HG03571 (cell line): ENCODE measurements around the gene SLC30A3.

Experiments
- ATAC-seq: cut with Tn5 transposase; IDR thresholded peaks from one replicate; pipeline ENCODE4 v1.9.1; 2021; ENCODE audit not compliant: unreplicated experiment

Gene SLC30A3

DNA sequence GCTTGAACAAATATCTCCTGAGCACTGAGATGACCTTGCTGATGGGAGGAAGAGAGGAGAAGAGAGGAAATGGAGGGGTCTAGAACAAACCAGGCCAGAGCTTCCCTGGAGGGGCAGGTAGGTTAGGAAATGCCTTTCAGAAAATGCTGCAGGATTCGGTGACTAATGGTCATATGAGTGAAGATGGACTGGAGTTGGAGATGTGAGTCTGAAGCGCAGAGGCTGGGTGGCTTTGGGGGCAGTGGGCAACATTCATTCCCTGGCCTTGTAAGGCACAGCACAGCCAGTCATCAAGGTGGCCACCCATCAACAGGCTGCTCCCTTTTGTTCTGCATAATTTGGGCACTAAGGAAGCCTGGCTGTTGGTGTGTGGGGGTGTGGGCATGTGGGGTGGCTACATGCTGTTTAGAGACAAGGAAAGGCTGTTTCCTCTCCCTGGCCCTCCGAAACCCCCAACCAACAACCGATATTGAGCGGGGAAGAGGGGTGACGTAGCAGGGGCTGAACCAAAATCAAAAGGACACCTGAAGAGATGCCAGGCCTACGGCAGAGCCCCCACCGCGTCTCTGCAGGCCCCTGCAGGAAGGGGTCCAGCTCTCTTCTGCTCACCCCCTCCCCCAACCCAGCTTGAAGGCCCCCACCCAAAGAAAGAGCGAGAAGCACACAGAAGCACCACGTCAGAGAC, 1.5 kb downstream of the SLC30A3 start:
- ATAC-seq, result no peak

- ATAC-seq, result no peak
Measured at GRCh38 chr2:27258051-27258450, 4.8 kb downstream of the SLC30A3 start.

DNA sequence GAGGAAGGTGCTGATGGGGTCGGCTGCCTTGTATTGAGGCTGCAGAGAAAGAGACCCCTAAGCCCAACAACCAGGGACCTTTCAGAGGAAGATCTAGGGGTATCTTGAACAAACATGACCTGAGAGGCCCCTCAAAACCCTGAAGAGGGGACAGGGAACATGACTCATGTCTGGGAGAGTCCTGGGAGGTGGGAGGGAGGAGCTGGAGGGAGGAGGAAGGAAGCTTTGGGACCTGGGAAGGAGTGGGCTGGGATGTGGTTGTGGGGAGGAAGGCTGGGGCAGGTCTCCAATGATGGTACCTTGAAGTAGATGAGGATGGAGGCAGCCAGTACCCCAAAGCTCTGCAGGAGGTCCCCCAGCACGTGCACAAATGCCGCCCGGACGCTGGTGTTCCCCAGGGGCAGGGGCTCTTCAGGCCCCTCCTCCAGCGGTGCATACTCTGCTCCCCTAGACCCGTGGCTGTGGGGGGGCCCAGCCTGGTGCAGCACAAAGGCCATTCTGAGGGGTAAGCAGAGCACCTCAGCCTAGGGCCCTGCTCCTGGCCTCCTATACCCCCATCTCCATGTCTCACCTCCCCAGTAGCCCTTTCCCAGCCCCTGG, 5.9 kb downstream of the SLC30A3 start:
- ATAC-seq, result no peak

DNA sequence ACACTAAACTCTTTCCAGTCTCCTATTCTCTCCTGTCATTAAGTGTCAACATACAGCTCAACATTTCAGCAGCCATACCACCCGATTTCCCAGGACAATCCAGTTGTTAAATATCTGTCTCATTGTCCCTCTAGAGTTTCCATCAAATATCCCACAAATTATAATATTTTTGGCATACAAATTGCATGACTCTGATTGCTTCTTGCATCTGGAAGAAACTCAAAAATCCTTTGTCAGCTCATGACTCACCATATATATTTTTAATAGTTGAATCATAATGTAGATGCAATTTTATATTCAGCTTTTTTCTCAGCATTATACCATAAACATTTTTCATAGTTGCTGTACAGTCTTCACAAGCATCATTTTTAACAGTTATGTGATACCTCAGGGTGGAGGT, 7.2 kb downstream of the SLC30A3 start:
- ATAC-seq, result no peak

DNA sequence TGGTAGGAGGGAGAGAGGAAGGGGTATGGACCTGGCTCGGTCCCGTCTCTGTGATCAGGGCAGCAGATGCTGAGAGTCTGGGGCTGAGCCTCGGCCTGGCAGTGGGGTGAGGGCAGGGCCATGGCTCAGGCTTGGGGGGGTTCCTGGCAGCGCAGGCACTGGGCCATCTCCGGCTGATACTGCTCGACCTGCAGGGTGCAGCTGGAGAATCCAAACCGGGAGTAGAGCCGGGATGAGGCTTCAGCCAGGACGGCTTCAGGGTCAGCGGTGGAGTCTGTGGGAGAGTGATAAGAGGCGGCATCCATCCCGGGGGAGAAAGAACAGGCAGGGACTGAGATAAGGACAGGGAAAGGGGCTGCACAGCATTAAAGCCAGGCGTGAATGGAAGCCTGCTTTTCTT, 7.7 kb downstream of the SLC30A3 start:
- no peak for ATAC-seq

GRCh38 chr2:27251766-27252165, 11.1 kb downstream of the SLC30A3 start:
- no peak for ATAC-seq

GRCh38 chr2:27250652-27251379, 12.0 kb downstream of the SLC30A3 start:
- no peak for ATAC-seq

- ATAC-seq, result no peak
Measured at GRCh38 chr2:27249891-27250651, 12.8 kb downstream of the SLC30A3 start.

DNA sequence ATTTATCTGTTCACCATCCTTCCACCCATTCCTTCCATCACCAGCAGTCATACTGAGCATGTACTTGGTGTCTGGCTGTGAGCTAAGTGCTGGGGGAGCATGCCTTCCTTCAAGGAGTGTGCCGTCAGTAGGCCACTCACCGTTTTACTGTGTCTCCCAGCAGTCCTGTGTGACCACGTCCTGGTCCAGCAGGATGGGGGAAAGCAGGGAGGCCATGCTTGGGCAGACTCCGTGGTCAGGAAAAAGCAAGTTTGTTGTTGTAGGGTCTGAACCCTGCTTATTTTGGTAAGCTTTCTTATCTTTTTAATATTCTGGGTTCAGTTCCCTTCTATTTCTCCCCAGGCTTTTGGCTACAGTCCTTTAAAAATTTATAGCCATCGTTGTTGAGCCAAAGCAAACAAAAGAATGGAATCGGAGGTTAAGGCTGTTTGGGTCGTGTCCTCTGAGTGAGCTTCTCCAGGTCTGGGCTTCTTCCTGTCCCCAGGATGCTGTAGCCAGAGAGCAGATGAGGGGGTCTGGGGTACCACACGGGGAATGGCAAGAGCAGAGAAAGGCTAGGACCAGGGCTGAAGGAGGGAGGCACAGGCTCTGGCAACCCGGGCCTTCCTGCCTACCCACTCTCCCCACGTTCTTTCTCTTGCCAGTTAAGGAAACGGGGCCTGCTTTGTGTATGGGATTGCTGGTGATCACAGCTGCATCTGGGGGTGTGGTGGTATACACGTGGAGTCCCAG, 13.5 kb downstream of the SLC30A3 start:
- ATAC-seq, result no peak

DNA sequence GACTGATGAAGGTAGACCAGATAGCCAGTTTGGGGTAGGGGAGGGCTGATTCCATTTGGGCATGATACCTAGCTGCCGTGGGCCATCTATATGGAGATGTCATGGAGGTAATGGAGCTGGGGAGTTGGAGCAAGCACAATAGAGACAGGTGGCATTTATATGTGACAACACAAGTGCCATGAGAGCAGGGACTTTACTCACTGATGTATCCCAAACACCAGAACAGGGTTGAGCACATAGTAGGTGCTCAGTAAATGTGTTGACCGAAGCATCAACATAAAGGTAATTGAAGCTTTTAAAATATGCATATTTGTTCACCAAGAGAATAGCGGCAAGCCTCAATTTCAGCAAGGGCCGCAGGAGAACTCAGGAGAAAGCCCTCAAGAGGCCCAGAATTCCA, 15.0 kb downstream of the SLC30A3 start:
- no peak for ATAC-seq

- no peak for ATAC-seq
Measured at GRCh38 chr2:27245626-27246025, 17.2 kb downstream of the SLC30A3 start.

DNA sequence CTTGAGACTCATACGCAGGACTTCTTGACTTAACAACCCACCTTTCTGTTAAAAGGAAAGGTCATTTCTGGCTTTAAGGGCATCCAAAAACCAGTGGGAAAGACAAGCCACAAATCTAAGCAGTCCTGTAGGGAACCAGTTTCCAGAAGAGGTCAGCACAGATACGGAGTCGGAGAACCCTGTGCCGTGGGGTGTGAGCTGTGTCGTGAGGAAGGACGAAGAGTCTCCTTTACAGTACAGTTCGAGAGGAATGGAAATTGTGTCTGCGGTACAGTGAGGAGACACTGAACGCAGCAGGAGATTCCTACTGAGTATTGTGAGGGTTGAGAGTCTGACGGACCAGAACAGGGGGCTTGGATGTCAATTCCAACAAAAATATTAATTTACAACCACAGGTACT, 17.7 kb downstream of the SLC30A3 start:
- ATAC-seq, result no peak

DNA sequence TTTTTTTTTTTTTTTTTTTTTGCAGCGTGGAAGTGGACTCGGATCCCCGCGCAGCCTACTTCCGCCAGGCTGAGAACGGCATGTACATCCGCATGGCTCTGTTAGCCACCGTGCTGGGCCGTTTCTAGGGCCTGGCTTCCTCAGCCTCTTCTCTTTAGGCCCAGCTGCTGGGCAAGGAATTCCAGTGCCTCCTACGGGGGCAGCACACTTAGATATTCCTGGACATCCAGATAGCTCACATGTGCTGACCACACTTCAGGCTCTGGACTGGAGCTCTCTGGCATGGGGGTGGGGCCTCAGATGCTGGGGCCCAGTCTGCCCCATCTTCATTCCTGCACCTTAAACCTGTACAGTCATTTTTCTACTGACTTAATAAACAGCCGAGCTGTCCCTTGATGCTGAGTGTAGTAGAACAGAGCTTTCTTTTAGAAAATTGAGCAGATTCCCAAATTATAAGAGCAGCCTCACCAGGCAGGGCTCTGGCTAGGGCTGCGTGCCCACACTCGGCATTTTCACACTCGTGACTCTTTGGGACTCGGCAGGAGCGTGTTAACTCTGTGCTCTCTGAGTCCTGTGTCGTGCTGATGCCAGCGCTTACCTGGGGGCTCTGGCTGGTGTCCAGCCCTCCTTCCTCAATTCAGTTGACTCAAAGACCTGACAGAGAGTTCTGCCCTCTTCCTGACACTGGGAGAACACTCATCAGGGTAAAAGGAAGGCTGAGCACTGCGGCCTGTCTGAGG, 19.3 kb downstream of the SLC30A3 start:
- no peak for ATAC-seq

- no peak for ATAC-seq
Measured at GRCh38 chr2:27242614-27242951, 20.3 kb downstream of the SLC30A3 start.

DNA sequence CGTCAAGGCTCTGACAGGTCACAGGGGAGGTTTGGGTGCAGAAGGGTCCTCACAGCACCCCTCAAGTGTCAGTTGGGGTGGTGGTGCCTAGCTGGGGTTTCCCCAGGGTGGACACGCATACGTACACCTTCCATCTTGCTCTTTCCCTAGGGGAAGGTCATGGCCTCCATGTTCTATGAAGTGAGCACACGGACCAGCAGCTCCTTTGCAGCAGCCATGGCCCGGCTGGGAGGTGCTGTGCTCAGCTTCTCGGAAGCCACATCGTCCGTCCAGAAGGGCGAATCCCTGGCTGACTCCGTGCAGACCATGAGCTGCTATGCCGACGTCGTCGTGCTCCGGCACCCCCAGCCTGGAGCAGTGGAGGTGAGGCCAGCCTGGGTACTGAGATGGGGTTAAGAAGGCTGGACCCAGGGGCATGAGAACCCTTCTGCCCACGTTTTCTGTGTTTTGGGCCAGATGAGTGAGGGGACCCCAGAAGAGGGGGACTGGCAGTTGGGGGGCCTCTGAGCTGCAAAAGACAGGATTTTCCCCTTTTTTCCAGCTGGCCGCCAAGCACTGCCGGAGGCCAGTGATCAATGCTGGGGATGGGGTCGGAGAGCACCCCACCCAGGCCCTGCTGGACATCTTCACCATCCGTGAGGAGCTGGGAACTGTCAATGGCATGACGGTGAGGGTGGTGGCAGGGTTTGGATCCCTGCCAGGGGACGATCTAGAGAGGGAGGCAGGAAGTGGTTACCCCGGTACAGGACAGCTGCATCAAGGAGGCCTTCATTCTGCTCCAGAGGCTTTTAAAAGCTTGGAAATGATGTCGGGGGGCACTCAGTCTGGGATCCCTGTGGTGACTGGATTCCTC, 20.9 kb downstream of the SLC30A3 start:
- no peak for ATAC-seq

GRCh38 chr2:27240406-27240805, 22.4 kb downstream of the SLC30A3 start:
- no peak for ATAC-seq

GRCh38 chr2:27238976-27239375, 23.9 kb downstream of the SLC30A3 start:
- ATAC-seq, result no peak

DNA sequence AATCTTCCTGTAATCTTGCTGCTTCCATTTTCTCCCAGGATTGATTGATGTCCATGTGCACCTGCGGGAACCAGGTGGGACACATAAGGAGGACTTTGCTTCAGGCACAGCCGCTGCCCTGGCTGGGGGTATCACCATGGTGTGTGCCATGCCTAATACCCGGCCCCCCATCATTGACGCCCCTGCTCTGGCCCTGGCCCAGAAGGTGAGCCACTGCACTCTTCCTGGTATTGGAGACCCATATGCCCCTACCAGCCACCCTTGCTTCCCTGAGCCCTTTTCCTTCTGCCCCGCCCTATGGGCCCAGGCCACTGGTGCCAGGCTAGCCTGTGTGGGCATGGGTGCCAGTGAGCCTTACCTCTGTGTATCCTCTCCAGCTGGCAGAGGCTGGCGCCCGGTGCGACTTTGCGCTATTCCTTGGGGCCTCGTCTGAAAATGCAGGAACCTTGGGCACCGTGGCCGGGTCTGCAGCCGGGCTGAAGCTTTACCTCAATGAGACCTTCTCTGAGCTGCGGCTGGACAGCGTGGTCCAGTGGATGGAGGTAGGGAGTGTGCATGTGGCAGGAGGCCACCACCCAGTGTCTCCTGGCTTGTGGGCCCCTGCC, 25.4 kb downstream of the SLC30A3 start:
- ATAC-seq, result no peak

- ATAC-seq, result no peak
Measured at GRCh38 chr2:27236626-27237025, 26.2 kb downstream of the SLC30A3 start.
